Peyer's patch (tissue), 4 donors: ENCODE results near the gene NBDY. TPM values are rescaled to one million over a fixed set of nuclear protein-coding genes. Genes with fewer than 3 reads are reported as not detected.
"Not testable (repeated sequence)": the region's sequence is repeated elsewhere in the genome, so short reads cannot be mapped to it uniquely, and the experiment has no call there.

Experiments used
- DNase-seq, 3 donors: peaks; one replicate each; pipeline ENCODE4 v3.0.0-alpha.2; 2017 to 2019
- H3K27ac ChIP-seq, 4 donors: fragments of 200-600 bp; sonication (generic); one replicate each; pipeline ENCODE4 v1.5.1; 2016 to 2019
- H3K27me3 ChIP-seq, 2 donors: fragments of 200-600 bp; sonication (generic); one replicate each; pipeline ENCODE4 v1.5.1; 2019
- H3K36me3 ChIP-seq, 3 donors: fragments of 200-600 bp; sonication (generic); one replicate each; pipeline ENCODE4 v1.5.1; 2016 to 2019
- H3K4me1 ChIP-seq, 4 donors: fragments of 200-600 bp; sonication (generic); one replicate each; pipeline ENCODE4 v1.5.1; 2016 to 2019
- H3K4me3 ChIP-seq, 4 donors: fragments of 200-600 bp; sonication (generic); 1 replicate in 3 of 4; 2 replicates in 1 of 4; pipeline ENCODE4 v1.5.1; 2016 to 2019; ENCODE audit warnings: mild to moderate bottlenecking in 1 of 4
- H3K9me3 ChIP-seq, 4 donors: fragments of 200-600 bp; sonication (generic); one replicate each; pipeline ENCODE4 v1.5.1; 2016 to 2019; ENCODE audit warnings: mild to moderate bottlenecking in 1 of 4
- CTCF ChIP-seq, 6 experiments: fragments of 450-650 bp in 4 of 6; fragments of 200-600 bp in 2 of 6; sonication (generic) in 1 of 6; IDR thresholded peaks; one replicate each; pipeline ENCODE4 v1.5.1; 2017 to 2019; ENCODE audit warnings: antibody characterized with exemption in 6 of 6, mild to moderate bottlenecking in 3 of 6, moderate library complexity in 1 of 6
- POLR2A ChIP-seq, 2 donors: fragments of 450-650 bp; IDR thresholded peaks; one replicate each; pipeline ENCODE4 v1.5.1; 2017; ENCODE audit warnings: antibody characterized with exemption in 2 of 2, mild to moderate bottlenecking in 2 of 2, moderate library complexity in 2 of 2
- total RNA-seq, 4 donors: library from RNA; depleted of rRNA; stranded (reverse); fragments of >200 nt; gene quantifications; one replicate each; pipeline ENCODE4 v1.1.0, GENCODE V29; 2016

Gene NBDY, protein sequence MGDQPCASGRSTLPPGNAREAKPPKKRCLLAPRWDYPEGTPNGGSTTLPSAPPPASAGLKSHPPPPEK
- 10 to 100 TPM in 3 of 4 donors, 1 to 10 TPM in 1; 9.1 to 14.0 (median 12.7) TPM for total RNA-seq

DNA sequence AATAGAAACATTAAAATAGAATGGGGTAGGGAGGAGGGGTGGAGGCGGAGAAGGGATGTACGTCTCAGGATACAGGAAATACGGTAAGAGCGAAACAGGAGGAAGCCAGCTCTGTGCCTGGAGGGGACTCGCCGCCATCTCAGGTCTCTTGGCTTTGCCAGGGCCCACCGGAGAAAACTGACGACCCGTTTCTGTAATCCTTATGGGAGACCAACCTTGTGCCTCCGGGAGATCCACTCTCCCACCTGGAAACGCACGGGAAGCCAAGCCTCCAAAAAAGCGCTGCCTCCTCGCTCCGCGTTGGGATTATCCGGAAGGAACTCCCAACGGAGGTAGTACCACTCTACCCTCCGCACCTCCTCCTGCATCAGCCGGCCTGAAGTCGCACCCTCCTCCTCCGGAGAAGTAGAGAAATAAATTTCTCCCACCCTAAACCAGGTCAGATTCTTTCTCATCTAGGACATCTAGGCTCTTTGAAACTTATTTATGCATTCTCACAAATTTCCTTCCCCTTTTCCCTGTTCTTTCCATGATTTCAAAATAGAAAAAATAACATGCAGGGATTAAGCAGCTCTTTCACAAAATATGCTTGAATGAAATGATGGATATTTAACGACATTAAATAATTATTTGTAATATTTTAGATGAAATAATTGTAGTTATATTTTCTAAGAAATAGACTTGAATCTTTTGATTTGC, at the start of gene NBDY:
Gene NBDY (plus strand): TSS at position 92 of the 699 bp plus-strand sequence. CDS start 111 bp downstream, at position 203.
- Histone ChIP-seq H3K27ac (peak within 1 kb of the TSS; percentile 62 to 73 (median 68)), H3K4me1 (no peaks in the 10 kb centered on the region), H3K4me3 (peak within 1 kb of the TSS; percentile 48 to 64 (median 56)), H3K36me3 (no peaks in the 10 kb centered on the region), H3K9me3 (no peaks in the 10 kb centered on the region), H3K27me3 (no peaks in the 10 kb centered on the region)
- peak; percentile 43 to 70 (median 50) for DNase-seq
- TF ChIP-seq CTCF (IDR thresholded peaks at IDR 0.05) = no peak
- peak in 1 of 2 donors; percentile 18 for TF ChIP-seq POLR2A (IDR thresholded peaks at IDR 0.05)

GRCh38 chrX:56704530-56704929, 24.5 kb upstream of the NBDY start:
- not testable (repeated sequence) for H3K9me3 ChIP-seq, H3K4me1 ChIP-seq, H3K27me3 ChIP-seq, DNase-seq, H3K4me3 ChIP-seq, H3K27ac ChIP-seq, H3K36me3 ChIP-seq

DNA sequence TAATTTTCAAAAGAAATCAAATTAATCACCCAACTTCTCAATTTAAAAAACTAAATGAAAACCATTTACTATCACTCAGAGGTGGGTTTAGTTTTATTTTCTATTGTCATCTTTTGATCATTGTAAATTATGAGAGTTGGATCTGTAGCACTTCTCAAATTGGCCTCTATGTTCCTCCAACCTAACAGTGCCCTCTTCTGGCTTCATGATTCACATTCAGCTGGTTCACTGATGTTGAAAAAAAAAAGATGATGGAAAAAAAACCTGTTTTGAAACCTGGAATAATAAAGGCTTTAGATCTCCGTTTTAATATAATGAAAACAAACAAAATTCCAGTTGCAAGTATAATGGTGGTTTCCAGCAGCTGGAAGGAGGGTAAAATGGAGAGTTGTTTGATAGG, 2.4 kb upstream of the NBDY start:
- H3K27me3 ChIP-seq = no peaks in the 10 kb centered on the region
- H3K4me1 ChIP-seq = no peaks in the 10 kb centered on the region
- H3K4me3 ChIP-seq = no peak overlapping the region
- TF ChIP-seq CTCF (IDR thresholded peaks at IDR 0.05) (peak in 5 of 6 experiments; percentile 13 to 61 (median 55)), POLR2A (IDR thresholded peaks at IDR 0.05) (no peak)
- peak in 1 of 3 donors; percentile 56 for DNase-seq
- H3K36me3 ChIP-seq = no peaks in the 10 kb centered on the region
- H3K27ac ChIP-seq = no peak overlapping the region
- no peaks in the 10 kb centered on the region for H3K9me3 ChIP-seq

- Histone ChIP-seq H3K4me1 (no peaks in the 10 kb centered on the region), H3K27ac (no peak overlapping the region), H3K4me3 (no peak overlapping the region), H3K9me3 (no peaks in the 10 kb centered on the region), H3K36me3 (no peaks in the 10 kb centered on the region), H3K27me3 (no peaks in the 10 kb centered on the region)
- DNase-seq = no peak
- TF ChIP-seq CTCF (IDR thresholded peaks at IDR 0.05) (no peak), POLR2A (IDR thresholded peaks at IDR 0.05) (no peak)
These were observed 1.5 kb upstream of the NBDY start for GRCh38 chrX:56727531-56727930.

DNA sequence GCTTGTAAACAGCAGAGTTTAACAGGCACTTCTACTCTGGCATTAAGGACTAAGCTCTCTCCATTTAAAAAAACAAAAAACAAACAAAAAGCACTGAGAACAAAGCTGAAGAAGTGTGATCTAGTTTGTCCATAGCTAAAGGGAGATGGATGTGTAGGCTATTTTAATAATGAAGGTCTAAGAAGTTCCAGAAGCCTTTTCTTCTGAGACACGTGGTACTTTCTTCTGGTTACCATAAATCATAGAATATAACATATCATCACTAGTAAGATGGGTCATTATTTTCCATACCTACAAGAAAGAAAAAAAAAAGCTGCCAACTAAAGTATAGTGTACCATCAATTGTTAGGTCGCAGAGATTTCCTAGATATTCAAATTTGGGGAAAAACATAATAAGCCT, 722 bp upstream of the NBDY start:
- Histone ChIP-seq H3K9me3 (no peaks in the 10 kb centered on the region), H3K4me1 (no peaks in the 10 kb centered on the region), H3K36me3 (no peaks in the 10 kb centered on the region), H3K4me3 (peak overlapping the region in 1 of 4 donors; percentile 64), H3K27ac (no peak overlapping the region), H3K27me3 (no peaks in the 10 kb centered on the region)
- no peak for TF ChIP-seq POLR2A (IDR thresholded peaks at IDR 0.05)
- TF ChIP-seq CTCF (IDR thresholded peaks at IDR 0.05) = no peak
- DNase-seq = no peak

GRCh38 chrX:56728752-56729151, 291 bp upstream of the NBDY start:
- H3K27ac ChIP-seq = peak overlapping the region in 3 of 4 donors; percentile 62 to 73 (median 72)
- H3K4me1 ChIP-seq = no peaks in the 10 kb centered on the region
- no peak for TF ChIP-seq POLR2A (IDR thresholded peaks at IDR 0.05)
- no peak for TF ChIP-seq CTCF (IDR thresholded peaks at IDR 0.05)
- peak in 2 of 3 donors; percentile 52 to 57 for DNase-seq
- peak overlapping the region; percentile 48 to 64 (median 56) for H3K4me3 ChIP-seq
- H3K36me3 ChIP-seq = no peaks in the 10 kb centered on the region
- no peaks in the 10 kb centered on the region for H3K27me3 ChIP-seq
- no peaks in the 10 kb centered on the region for H3K9me3 ChIP-seq
